Osteoblast (primary cell): Measurements from ENCODE around the gene SPDYA. TPM values are rescaled to one million over a fixed set of nuclear protein-coding genes. Genes with fewer than 3 reads are reported as not detected.

ENCODE experiments used
- total RNA-seq: library from RNA; depleted of rRNA; stranded (reverse); fragments of >200 nt; gene quantifications from 2 replicates; pipeline ENCODE4 v1.2.3, GENCODE V29; 2012

Gene SPDYA
- total RNA-seq, 1 donor = 0.72 TPM

Other genes starting within 250 kb of the SPDYA start
- 167 and 170 TPM in 2 replicates for gene PPP1CB, start 59.0 kb upstream of the SPDYA start, total RNA-seq
- gene TRMT61B, start 59.5 kb downstream of the SPDYA start, total RNA-seq = 9.4 and 18.9 TPM in 2 replicates
- 71.6 and 79.3 TPM in 2 replicates for gene WDR43, start 83.8 kb downstream of the SPDYA start, total RNA-seq
- gene TOGARAM2, start 170.5 kb downstream of the SPDYA start, total RNA-seq = under 0.01 and 0.72 TPM in 2 replicates